Right hindlimb (tissue), 1 donor: ENCODE results near the gene KMT2E.
"Not testable (repeated sequence)": the region's sequence is repeated elsewhere in the genome, so short reads cannot be mapped to it uniquely, and the experiment has no call there.

Experiments
- DNase-seq: peaks from one replicate; pipeline ENCODE4 v3.0.0-alpha.2; 2018

Gene KMT2E

GRCh38 chr7:105027176-105027853 lies 13.3 kb downstream of the KMT2E start:
- DNase-seq: no peak

- no peak for DNase-seq
Measured at GRCh38 chr7:105028004-105028403, 14.0 kb downstream of the KMT2E start.

- DNase-seq: not testable (repeated sequence)
Measured at GRCh38 chr7:105028941-105029340, 14.9 kb downstream of the KMT2E start.

- DNase-seq: no peak
Measured at GRCh38 chr7:105030447-105030846, 16.4 kb downstream of the KMT2E start.

- DNase-seq: no peak
Measured at GRCh38 chr7:105032553-105033214, 18.7 kb downstream of the KMT2E start.

GRCh38 chr7:105035349-105035748 lies 21.3 kb downstream of the KMT2E start:
- DNase-seq: no peak

GRCh38 chr7:105036217-105037168 lies 22.5 kb downstream of the KMT2E start:
- no peak for DNase-seq

GRCh38 chr7:105037319-105037718 lies 23.3 kb downstream of the KMT2E start:
- no peak for DNase-seq

- no peak for DNase-seq
Measured at GRCh38 chr7:105044449-105045070, 30.6 kb downstream of the KMT2E start.

GRCh38 chr7:105046414-105046813 lies 32.4 kb downstream of the KMT2E start:
- no peak for DNase-seq

GRCh38 chr7:105047932-105048331 lies 33.9 kb downstream of the KMT2E start:
- no peak for DNase-seq

GRCh38 chr7:105050493-105050892 lies 36.5 kb downstream of the KMT2E start:
- DNase-seq: no peak

- not testable (repeated sequence) for DNase-seq
Measured at GRCh38 chr7:105050899-105051298, 36.9 kb downstream of the KMT2E start.

- DNase-seq: no peak
Measured at GRCh38 chr7:105055084-105055483, 41.1 kb downstream of the KMT2E start.

GRCh38 chr7:105055621-105056020 lies 41.6 kb downstream of the KMT2E start:
- DNase-seq: no peak

- no peak for DNase-seq
Measured at GRCh38 chr7:105057472-105057871, 43.5 kb downstream of the KMT2E start.

- DNase-seq: no peak
Measured at GRCh38 chr7:105060437-105060836, 46.4 kb downstream of the KMT2E start.

GRCh38 chr7:105060923-105061322 lies 46.9 kb downstream of the KMT2E start:
- no peak for DNase-seq

GRCh38 chr7:105065104-105065503 lies 51.1 kb downstream of the KMT2E start:
- DNase-seq: no peak

GRCh38 chr7:105067691-105068090 lies 53.7 kb downstream of the KMT2E start:
- DNase-seq: no peak

- no peak for DNase-seq
Measured at GRCh38 chr7:105068886-105069285, 54.9 kb downstream of the KMT2E start.

- no peak for DNase-seq
Measured at GRCh38 chr7:105073143-105073542, 59.1 kb downstream of the KMT2E start.

- DNase-seq: no peak
Measured at GRCh38 chr7:105079348-105079747, 65.3 kb downstream of the KMT2E start.
